Thyroid gland (tissue), 4 donors: ENCODE measurements around the gene CFAP299. TPM values are rescaled to one million over a fixed set of nuclear protein-coding genes. Genes with fewer than 3 reads are reported as not detected.
A peak's percentile ranks its signal among the peaks of the same experiment; 100 is the strongest.

Source experiments
- DNase-seq, 2 donors: peaks; one replicate each; pipeline ENCODE4 v3.0.0-alpha.2; 2019
- H3K27ac ChIP-seq, 3 donors: fragments of 200-600 bp; sonication (generic); 1 replicate in 2 of 3; 2 replicates in 1 of 3; pipeline ENCODE4 v1.5.1; 2016 to 2019; ENCODE audit warnings: mild to moderate bottlenecking in 1 of 3, moderate library complexity in 1 of 3
- H3K27me3 ChIP-seq: fragments of 200-600 bp; sonication (generic); one replicate; pipeline ENCODE4 v1.5.1; 2019
- H3K36me3 ChIP-seq, 2 donors: fragments of 200-600 bp; sonication (generic); one replicate each; pipeline ENCODE4 v1.5.1; 2016 to 2019
- H3K4me1 ChIP-seq, 2 donors: fragments of 200-600 bp; sonication (generic); one replicate each; pipeline ENCODE4 v1.5.1; 2017 to 2019
- H3K4me3 ChIP-seq, 3 donors: fragments of 200-600 bp; sonication (generic); replicated peaks in 1 of 3; 1 replicate in 2 of 3; 2 replicates in 1 of 3; pipeline ENCODE4 v1.5.1; 2016; ENCODE audit warnings: mild to moderate bottlenecking in 1 of 3
- H3K9me3 ChIP-seq: fragments of 200-600 bp; sonication (generic); one replicate; pipeline ENCODE4 v1.5.1; 2017
- POLR2A ChIP-seq, 2 donors: fragments of 450-650 bp; IDR thresholded peaks; one replicate each; pipeline ENCODE4 v1.6.1; 2017; ENCODE audit warnings: antibody characterized with exemption in 2 of 2, mild to moderate bottlenecking in 2 of 2, moderate library complexity in 1 of 2
- WGBS, 2 donors: methylation state at CpG; one replicate each; pipeline ENCODE4 v1.1.5; 2017; 5-methylcytosine and 5-hydroxymethylcytosine counted together
- intact Hi-C: fragments of 100-400 bp; cut with DNase I; formaldehyde crosslinking; loops from one replicate; pipeline ENCODE4 v1.15.1; 2023
- total RNA-seq, 4 donors: library from RNA; depleted of rRNA; stranded (reverse); fragments of >200 nt; gene quantifications; one replicate each; pipeline ENCODE4 v1.2.3, GENCODE V29; 2016
- TF ChIP-seq, protein P1 (sequence below), 6 experiments: fragments of 200-600 bp in 3 of 6; fragments of 450-650 bp in 3 of 6; sonication (generic) in 3 of 6; IDR thresholded peaks; one replicate each; pipeline ENCODE4 v1.5.1; 2016 to 2019; ENCODE audit warnings: antibody characterized with exemption in 6 of 6, mild to moderate bottlenecking in 2 of 6, inconsistent platforms in 1 of 6, moderate library complexity in 1 of 6

CFAP299 gene
- total RNA-seq, 4 donors from 2014 or later, result 1.3 to 2.8 (median 2.7) TPM; not detected in 1

DNA sequence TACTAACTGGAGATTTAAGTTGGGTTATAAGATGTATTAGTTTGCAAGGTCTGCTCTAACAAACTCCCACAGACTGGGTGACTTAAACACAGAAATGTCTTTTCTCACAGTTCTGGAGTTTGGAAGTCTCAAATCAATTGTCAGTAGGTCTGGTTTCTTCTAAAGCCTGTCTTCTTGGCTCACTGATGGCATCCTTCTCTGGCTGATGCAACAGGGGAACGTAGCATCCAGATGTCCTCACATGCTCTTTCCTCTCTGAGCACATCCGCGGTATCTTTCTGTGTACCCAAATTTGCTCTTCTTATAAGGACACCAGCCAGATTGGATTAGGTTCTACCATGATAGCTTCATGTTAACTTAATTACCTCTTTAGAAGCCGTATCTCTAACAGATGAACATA lies 631.8 kb downstream of the CFAP299 start:
- WGBS, 2 donors, result 80 to 88% methylated on average over 4 of the region's 4 CpGs

DNA sequence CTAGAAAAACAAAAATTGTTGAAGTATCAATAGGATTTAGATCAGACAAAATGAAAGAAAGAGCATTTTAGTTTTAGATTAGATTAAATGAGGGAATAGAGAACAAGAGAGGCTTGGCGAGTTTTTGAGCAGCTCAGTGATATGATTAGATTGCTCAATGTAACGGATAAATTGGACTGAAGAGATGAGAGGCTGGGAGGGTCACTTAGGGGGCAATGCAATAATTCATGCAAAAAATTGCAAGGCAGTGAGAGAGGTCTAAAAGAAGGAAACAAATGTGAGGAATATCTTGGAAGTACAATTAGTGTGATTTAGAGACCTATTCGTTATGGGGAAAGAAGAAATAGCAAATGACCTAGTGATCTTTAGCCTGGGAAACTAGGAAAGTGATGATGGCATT lies 644.7 kb downstream of the CFAP299 start:
- Histone ChIP-seq H3K27me3 (no peaks in the 10 kb centered on the region), H3K36me3 (no peaks in the 10 kb centered on the region), H3K27ac (no peak overlapping the region), H3K4me3 (no peak overlapping the region), H3K9me3 (no peaks in the 10 kb centered on the region), H3K4me1 (no peaks in the 10 kb centered on the region)
- intact Hi-C loops, result no loop called here
- no peak for TF ChIP-seq POLR2A (IDR thresholded peaks at IDR 0.05)
- TF ChIP-seq, protein P1, sequence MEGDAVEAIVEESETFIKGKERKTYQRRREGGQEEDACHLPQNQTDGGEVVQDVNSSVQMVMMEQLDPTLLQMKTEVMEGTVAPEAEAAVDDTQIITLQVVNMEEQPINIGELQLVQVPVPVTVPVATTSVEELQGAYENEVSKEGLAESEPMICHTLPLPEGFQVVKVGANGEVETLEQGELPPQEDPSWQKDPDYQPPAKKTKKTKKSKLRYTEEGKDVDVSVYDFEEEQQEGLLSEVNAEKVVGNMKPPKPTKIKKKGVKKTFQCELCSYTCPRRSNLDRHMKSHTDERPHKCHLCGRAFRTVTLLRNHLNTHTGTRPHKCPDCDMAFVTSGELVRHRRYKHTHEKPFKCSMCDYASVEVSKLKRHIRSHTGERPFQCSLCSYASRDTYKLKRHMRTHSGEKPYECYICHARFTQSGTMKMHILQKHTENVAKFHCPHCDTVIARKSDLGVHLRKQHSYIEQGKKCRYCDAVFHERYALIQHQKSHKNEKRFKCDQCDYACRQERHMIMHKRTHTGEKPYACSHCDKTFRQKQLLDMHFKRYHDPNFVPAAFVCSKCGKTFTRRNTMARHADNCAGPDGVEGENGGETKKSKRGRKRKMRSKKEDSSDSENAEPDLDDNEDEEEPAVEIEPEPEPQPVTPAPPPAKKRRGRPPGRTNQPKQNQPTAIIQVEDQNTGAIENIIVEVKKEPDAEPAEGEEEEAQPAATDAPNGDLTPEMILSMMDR (IDR thresholded peaks at IDR 0.05), result no peak
- no peak for DNase-seq
- 81 to 86% methylated on average over 3 of the region's 3 CpGs for WGBS, 2 donors

More for the DNA sequence above, 631.8 kb downstream of the CFAP299 start:
- TF ChIP-seq, protein P1 (IDR thresholded peaks at IDR 0.05), result no peak
- no peak for TF ChIP-seq POLR2A (IDR thresholded peaks at IDR 0.05)
- no peak overlapping the region for H3K4me3 ChIP-seq
- no peak overlapping the region for H3K27ac ChIP-seq
- no peaks in the 10 kb centered on the region for H3K4me1 ChIP-seq
- intact Hi-C loops, result no loop called here
- DNase-seq, result no peak
- no peaks in the 10 kb centered on the region for H3K9me3 ChIP-seq
- no peaks in the 10 kb centered on the region for H3K27me3 ChIP-seq
- no peaks in the 10 kb centered on the region for H3K36me3 ChIP-seq

DNA sequence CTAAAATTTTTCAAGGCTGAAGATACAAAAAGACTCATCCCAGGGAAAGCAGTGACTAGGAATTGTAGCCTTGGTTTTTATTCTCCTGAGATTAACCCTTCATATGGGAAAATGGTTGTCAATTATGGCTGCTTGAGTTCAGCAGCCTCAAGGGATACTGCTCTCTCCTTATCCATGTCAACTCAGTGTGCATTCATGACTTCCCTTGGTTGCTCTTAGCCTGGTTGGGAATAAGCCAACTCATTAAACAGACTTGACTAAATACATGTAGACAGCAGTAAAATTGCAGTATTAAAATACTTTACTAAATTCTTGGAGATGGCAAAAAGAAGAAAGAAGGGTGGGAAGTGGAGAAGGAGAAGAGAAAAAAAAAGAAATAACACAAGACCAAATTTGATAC lies 650.5 kb downstream of the CFAP299 start:
- Histone ChIP-seq H3K4me1 (no peaks in the 10 kb centered on the region), H3K9me3 (no peaks in the 10 kb centered on the region), H3K27ac (no peak overlapping the region), H3K27me3 (no peaks in the 10 kb centered on the region), H3K4me3 (no peak overlapping the region), H3K36me3 (no peaks in the 10 kb centered on the region)
- DNase-seq, result no peak
- intact Hi-C loops, result loop anchor here (5.0 kb wide), 1 partner anchor 624 kb away; no protein-coding TSS in a partner anchor
- TF ChIP-seq POLR2A (IDR thresholded peaks at IDR 0.05), result no peak
- TF ChIP-seq, protein P1 (IDR thresholded peaks at IDR 0.05), result no peak

DNA sequence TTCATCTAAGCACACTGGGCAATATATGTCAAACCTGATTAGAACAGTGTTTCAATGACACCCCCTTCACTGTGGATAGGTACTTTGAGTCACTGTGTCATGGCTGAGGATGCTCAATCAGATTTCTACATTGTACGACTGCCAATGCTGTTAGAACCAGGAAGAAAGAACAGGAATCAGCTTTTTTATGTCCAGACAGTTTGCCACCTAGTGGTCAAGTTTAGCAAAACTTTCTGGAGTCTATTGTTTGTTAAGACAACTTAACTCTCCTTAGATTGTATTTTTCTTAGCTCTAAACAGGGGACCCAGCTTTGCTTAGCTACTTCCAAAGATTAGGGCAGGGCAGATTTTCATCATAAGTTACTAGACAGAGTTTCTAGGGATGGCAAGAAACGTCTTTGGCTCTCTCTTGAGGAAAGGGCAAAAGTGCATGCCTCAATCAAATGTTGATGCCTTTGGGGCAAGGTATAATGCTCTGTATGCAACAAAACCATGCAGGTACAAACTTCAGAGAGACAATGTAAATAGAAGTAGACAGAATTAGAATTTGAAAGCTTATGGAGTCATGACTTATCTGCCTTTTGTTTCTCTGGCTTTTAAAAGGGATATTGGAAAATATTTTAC lies 654.5 kb downstream of the CFAP299 start:
- TF ChIP-seq, protein P1 (IDR thresholded peaks at IDR 0.05), result peak in 5 of 6 experiments; percentile 27 to 71 (median 64)
- TF ChIP-seq POLR2A (IDR thresholded peaks at IDR 0.05), result no peak
- H3K27me3 ChIP-seq, result no peaks in the 10 kb centered on the region
- H3K4me1 ChIP-seq, result no peaks in the 10 kb centered on the region
- peak; percentile 1 to 3 for DNase-seq
- no peak overlapping the region for H3K27ac ChIP-seq
- 1 to 3% methylated on average over 2 of the region's 2 CpGs for WGBS, 2 donors
- H3K9me3 ChIP-seq, result no peaks in the 10 kb centered on the region
- no peaks in the 10 kb centered on the region for H3K36me3 ChIP-seq
- no peak overlapping the region for H3K4me3 ChIP-seq
- intact Hi-C loops, result loop anchor here (5.0 kb wide), 1 partner anchor 628 kb away; no protein-coding TSS in a partner anchor

- H3K36me3 ChIP-seq, result no peaks in the 10 kb centered on the region
- no peak for DNase-seq
- no peaks in the 10 kb centered on the region for H3K4me1 ChIP-seq
- no peak overlapping the region for H3K27ac ChIP-seq
- no peaks in the 10 kb centered on the region for H3K9me3 ChIP-seq
- H3K4me3 ChIP-seq, result no peak overlapping the region
- intact Hi-C loops, result no loop called here
- 64 to 77% methylated on average over 2 of the region's 2 CpGs for WGBS, 2 donors
- H3K27me3 ChIP-seq, result no peaks in the 10 kb centered on the region
- TF ChIP-seq, protein P1 (IDR thresholded peaks at IDR 0.05), result no peak
- TF ChIP-seq POLR2A (IDR thresholded peaks at IDR 0.05), result no peak
Observed at GRCh38 chr4:80990851-80991250, 655.3 kb downstream of the CFAP299 start.
